HFF-Myc (cell line): ENCODE data around the gene RS1.

Source experiments
- DNase-seq: peaks from one replicate; pipeline ENCODE4 v3.0.0-alpha.2; 2011; ENCODE audit warnings: low read depth; ENCODE audit errors: extremely low read depth
- H3K4me3 ChIP-seq: replicated peaks from 2 replicates; pipeline ENCODE4 v1.5.1; 2011; ENCODE audit warnings: low read depth, mild to moderate bottlenecking, control low read depth, low read length
- TF ChIP-seq, protein P1 (sequence below): IDR thresholded peaks from 2 replicates; pipeline ENCODE4 v1.5.1; 2012; ENCODE audit warnings: mild to moderate bottlenecking, low read depth, low read length, control low read depth; ENCODE audit errors: missing control alignments

RS1 gene

DNA sequence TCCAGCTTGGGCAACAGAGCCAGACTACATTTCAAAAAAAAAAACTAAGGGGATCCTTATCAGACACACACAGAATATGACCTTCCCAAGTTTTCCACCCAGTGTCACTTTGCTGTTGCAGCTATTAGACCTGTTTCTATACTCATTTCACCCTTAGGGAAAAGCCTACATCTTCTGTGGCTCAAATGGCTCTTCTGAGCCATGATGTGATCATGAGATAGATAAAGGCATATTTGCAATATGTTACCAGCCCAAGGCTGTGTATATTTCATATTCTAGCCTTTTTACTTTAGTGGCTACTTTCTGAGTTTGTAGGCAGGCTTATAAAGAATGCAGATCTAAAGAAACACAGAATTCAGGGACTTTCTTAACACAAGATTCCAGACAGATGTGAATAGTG is 19.3 kb downstream of the RS1 start:
- TF ChIP-seq, protein P1, sequence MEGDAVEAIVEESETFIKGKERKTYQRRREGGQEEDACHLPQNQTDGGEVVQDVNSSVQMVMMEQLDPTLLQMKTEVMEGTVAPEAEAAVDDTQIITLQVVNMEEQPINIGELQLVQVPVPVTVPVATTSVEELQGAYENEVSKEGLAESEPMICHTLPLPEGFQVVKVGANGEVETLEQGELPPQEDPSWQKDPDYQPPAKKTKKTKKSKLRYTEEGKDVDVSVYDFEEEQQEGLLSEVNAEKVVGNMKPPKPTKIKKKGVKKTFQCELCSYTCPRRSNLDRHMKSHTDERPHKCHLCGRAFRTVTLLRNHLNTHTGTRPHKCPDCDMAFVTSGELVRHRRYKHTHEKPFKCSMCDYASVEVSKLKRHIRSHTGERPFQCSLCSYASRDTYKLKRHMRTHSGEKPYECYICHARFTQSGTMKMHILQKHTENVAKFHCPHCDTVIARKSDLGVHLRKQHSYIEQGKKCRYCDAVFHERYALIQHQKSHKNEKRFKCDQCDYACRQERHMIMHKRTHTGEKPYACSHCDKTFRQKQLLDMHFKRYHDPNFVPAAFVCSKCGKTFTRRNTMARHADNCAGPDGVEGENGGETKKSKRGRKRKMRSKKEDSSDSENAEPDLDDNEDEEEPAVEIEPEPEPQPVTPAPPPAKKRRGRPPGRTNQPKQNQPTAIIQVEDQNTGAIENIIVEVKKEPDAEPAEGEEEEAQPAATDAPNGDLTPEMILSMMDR = no peak
- no peak for DNase-seq
- no peak overlapping the region for H3K4me3 ChIP-seq

DNA sequence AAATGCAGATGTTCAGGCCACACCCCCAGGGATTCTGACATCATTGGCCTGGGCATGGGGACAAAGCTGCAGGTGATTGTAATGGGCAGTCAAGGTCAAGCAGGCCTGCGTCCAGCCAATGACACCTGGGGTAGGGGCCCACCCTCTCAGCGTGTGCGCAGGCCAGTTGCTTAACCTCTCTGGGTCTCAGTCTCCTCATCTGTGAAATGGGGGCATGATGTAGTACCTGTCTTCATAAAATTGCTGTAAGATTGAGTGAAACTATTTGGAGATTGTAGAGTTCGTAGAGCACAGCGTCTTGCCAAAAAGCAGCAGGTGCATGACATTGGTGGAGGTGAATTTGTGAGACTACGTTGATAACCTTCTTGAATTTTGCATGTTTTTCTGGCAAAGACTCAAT is 21.2 kb downstream of the RS1 start:
- no peak for DNase-seq
- no peak overlapping the region for H3K4me3 ChIP-seq
- TF ChIP-seq, protein P1 = no peak

DNA sequence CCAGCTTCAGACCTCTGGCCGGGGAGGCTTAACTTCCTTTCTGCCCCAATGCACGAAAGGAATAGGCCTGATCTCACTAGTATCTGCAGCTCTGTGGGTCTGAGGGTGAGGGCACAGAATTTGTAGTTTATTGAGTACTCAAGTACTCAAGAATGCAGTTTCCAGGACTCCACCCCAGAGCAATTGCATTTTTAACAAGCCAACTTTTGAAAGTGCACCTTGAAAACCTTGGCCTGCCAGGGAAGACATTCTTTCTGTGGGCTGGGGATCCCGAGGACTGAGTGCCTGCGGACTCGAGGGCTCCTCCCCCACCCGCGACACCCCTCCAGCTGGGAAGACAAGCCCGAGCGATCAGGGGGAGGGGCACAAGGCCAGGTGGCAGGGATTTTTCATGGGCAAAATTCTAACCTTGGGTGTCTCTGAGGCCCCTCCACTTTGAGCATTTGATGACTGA is 22.4 kb downstream of the RS1 start:
- DNase-seq = no peak
- H3K4me3 ChIP-seq = no peak overlapping the region

DNA sequence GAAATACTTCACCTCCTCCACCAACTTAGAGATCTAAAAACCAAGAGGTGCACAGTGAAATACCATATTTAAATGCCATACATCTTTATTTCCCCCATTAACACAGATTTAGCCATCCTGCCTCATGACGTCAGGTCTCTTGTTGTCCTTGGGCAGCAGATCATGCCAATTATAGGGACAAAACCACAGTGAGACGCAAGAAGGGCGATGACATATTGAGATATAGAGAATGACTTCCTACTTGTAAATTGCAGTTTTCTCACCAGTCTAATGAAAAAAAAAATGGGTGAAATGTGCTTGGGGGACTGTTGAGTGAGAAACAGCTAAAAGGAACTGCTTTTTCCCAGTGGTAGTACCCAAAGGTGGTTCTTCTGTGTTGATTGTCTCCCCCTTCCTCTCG is 24.3 kb downstream of the RS1 start:
- no peak for DNase-seq
- TF ChIP-seq, protein P1 = no peak
- no peak overlapping the region for H3K4me3 ChIP-seq

More for the DNA sequence above, 22.4 kb downstream of the RS1 start:
- TF ChIP-seq, protein P1 = no peak

DNA sequence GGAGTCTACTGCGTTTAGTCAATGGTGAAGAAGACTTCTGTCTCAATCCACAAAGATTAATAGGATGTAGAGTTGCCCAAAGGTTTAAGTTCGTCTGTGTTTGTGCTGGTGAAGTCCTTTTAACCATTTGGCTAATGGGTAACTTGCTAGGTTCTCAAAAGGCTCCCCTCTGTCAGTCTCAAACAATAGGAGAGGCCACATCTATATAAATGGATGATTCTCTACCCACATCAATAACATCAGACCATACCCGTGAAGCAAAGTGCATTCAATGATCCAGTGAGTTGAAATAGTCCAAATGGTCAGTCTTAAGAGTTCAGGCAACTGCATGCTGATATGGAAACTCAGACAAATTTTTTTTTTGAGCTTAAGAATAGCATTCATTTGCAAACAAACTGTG is 28.1 kb downstream of the RS1 start:
- no peak overlapping the region for H3K4me3 ChIP-seq
- TF ChIP-seq, protein P1 = no peak
- DNase-seq = no peak

DNA sequence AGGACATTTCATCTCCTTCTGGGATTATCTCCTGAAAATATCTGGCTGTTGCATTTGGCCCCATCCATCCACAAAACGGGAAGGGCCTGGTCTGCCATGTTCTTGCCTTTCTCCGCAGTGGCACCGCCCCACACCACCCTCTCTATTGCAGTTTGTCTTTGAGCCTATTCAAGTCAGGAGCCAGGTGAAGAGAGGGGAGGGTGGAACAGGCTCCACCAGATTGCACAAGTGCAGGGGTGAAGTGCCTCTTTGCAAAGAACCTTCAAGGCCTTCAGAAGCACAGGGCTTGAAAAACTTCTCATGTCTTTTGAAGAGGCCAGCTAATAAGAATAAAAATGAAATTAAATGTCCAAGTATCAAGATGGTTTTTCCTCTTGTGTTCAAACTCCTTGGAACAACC is 28.7 kb downstream of the RS1 start:
- DNase-seq = no peak
- TF ChIP-seq, protein P1 = no peak
- no peak overlapping the region for H3K4me3 ChIP-seq

DNA sequence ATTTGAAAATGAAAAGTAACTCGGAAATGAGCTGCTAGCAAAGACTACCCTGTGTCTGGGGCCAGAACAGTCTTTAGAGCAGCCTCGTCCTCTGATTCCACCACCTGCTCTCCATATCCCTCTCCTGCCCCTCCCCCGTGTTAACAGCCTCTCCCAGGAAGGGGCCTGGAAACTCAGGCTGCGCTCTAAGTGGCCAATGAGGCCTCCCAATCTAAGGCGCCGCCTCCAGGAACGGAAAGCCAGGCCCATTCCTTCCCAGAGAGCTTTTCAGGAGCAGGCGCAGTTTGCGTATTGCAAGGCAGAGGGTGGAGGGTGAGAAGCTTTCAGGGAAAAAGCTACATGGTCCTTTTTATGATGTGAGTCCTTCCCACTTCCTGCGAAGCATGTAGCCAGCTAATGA is 31.2 kb downstream of the RS1 start:
- TF ChIP-seq, protein P1 = no peak
- no peak overlapping the region for H3K4me3 ChIP-seq

More for the DNA sequence above, 31.2 kb downstream of the RS1 start:
- no peak for DNase-seq
